Neuronal stem cell (in vitro differentiated cells): Measurements from ENCODE around the gene SPECC1.
A peak's percentile ranks its signal among the peaks of the same experiment; 100 is the strongest.

Experiments used
- DNase-seq: peaks from one replicate; pipeline ENCODE4 v3.0.0-alpha.2; 2013; ENCODE audit warnings: low spot score
- H2AFZ ChIP-seq: one replicate; pipeline ENCODE4 v1.6.1; 2013; ENCODE audit warnings: mild to moderate bottlenecking, low read length, inconsistent platforms
- H2AK5ac ChIP-seq: 2 replicates; pipeline ENCODE4 v1.6.1; 2013; ENCODE audit warnings: low read depth, mild to moderate bottlenecking, inconsistent platforms, low read length, moderate library complexity, mixed read lengths
- H2BK120ac ChIP-seq: 2 replicates; pipeline ENCODE4 v1.6.1; 2013; ENCODE audit warnings: low read depth, mild to moderate bottlenecking, inconsistent platforms, low read length, moderate library complexity, mixed read lengths
- H2BK12ac ChIP-seq: one replicate; pipeline ENCODE4 v1.6.1; 2013; ENCODE audit warnings: low read length, inconsistent platforms
- H2BK15ac ChIP-seq: 2 replicates; pipeline ENCODE4 v1.6.1; 2013; ENCODE audit warnings: mild to moderate bottlenecking, low read length, inconsistent platforms, mixed read lengths
- H2BK5ac ChIP-seq: one replicate; pipeline ENCODE4 v1.6.1; 2013; ENCODE audit warnings: inconsistent platforms, mild to moderate bottlenecking, low read length, moderate library complexity
- H3K14ac ChIP-seq: one replicate; pipeline ENCODE4 v1.6.1; 2013; ENCODE audit warnings: low read length, inconsistent platforms
- H3K18ac ChIP-seq: 2 replicates; pipeline ENCODE4 v1.6.1; 2013; ENCODE audit warnings: low read length, inconsistent platforms
- H3K23ac ChIP-seq: 2 replicates; pipeline ENCODE4 v1.6.1; 2013; ENCODE audit warnings: low read depth, mild to moderate bottlenecking, mixed read lengths, low read length, inconsistent platforms; ENCODE audit not compliant: poor library complexity
- H3K27ac ChIP-seq: replicated peaks from 3 replicates; pipeline ENCODE4 v1.5.1; 2013; ENCODE audit warnings: low read length, inconsistent platforms
- H3K27me3 ChIP-seq, 3 experiments: 2 replicates each; pipeline ENCODE4 v1.6.1; 2013; ENCODE audit warnings: low read length in 3 of 3, mild to moderate bottlenecking in 2 of 3, inconsistent platforms in 1 of 3, low read depth in 1 of 3, mixed read lengths in 1 of 3, moderate library complexity in 1 of 3; ENCODE audit not compliant: control insufficient read depth in 3 of 3, insufficient read depth in 3 of 3
- H3K36me3 ChIP-seq, 2 donors: replicated peaks in 1 of 2; 2 replicates each; pipeline ENCODE4 v1.6.1; 2013; ENCODE audit warnings: low read length in 2 of 2; ENCODE audit not compliant: control insufficient read depth in 2 of 2, insufficient read depth in 2 of 2
- H3K4ac ChIP-seq: 2 replicates; pipeline ENCODE4 v1.6.1; 2013; ENCODE audit warnings: inconsistent platforms, mild to moderate bottlenecking, low read length, moderate library complexity
- H3K4me1 ChIP-seq, 2 donors: 1 replicate in 1 of 2; 2 replicates in 1 of 2; pipeline ENCODE4 v1.6.1; 2013; ENCODE audit warnings: low read length in 2 of 2, low read depth in 1 of 2; ENCODE audit not compliant: control insufficient read depth in 2 of 2, insufficient read depth in 1 of 2
- H3K4me2 ChIP-seq: one replicate; pipeline ENCODE4 v1.6.1; 2013; ENCODE audit warnings: mild to moderate bottlenecking, low read length, inconsistent platforms; ENCODE audit not compliant: insufficient read depth, poor library complexity, severe bottlenecking
- H3K4me3 ChIP-seq, 2 donors: 2 replicates each; pipeline ENCODE4 v1.5.1; 2013; ENCODE audit warnings: low read length in 2 of 2, mild to moderate bottlenecking in 2 of 2, inconsistent platforms in 1 of 2, moderate library complexity in 1 of 2
- H3K79me1 ChIP-seq: one replicate; pipeline ENCODE4 v1.6.1; 2013; ENCODE audit warnings: low read depth, mild to moderate bottlenecking, inconsistent platforms, low read length, moderate library complexity
- H3K9ac ChIP-seq: one replicate; pipeline ENCODE4 v1.6.1; 2013; ENCODE audit warnings: mild to moderate bottlenecking, low read depth, low read length, inconsistent platforms; ENCODE audit not compliant: poor library complexity
- H3K9me3 ChIP-seq, 2 donors: replicated peaks in 1 of 2; 2 replicates each; pipeline versions ENCODE3 to v1.6.1; 2013; ENCODE audit warnings: low read length in 2 of 2, mild to moderate bottlenecking in 2 of 2, inconsistent platforms in 1 of 2, low read depth in 1 of 2, mixed read lengths in 1 of 2, moderate library complexity in 1 of 2; ENCODE audit not compliant: control insufficient read depth in 2 of 2, insufficient read depth in 1 of 2
- H4K8ac ChIP-seq: one replicate; pipeline ENCODE4 v1.6.1; 2013; ENCODE audit warnings: low read depth, mild to moderate bottlenecking, inconsistent platforms, low read length, moderate library complexity
- H4K91ac ChIP-seq: one replicate; pipeline ENCODE4 v1.6.1; 2013; ENCODE audit warnings: low read length, low read depth, mild to moderate bottlenecking, inconsistent platforms; ENCODE audit not compliant: poor library complexity
- WGBS, 2 donors: extraction: QIAGEN DNeasy Blood & Tissue Kit; methylation state at CpG; one replicate each; pipeline ENCODE4 v1.1.7; 2013; ENCODE audit warnings: missing lambda C conversion rate in 2 of 2, mixed read lengths in 1 of 2; ENCODE audit not compliant: insufficient read length in 2 of 2, insufficient replicate concordance in 1 of 2; ENCODE audit errors: extremely low coverage in 2 of 2; 5-methylcytosine and 5-hydroxymethylcytosine counted together

Gene SPECC1

GRCh38 chr17:20154286-20155000 lies 145.3 kb downstream of the SPECC1 start:
- H2BK12ac ChIP-seq, result no peak overlapping the region
- no CpG with 5 or more reads among the region's 11 CpGs for WGBS, 2 donors
- H3K14ac ChIP-seq, result no peak overlapping the region
- H2AFZ ChIP-seq, result no peak overlapping the region
- peaks cover 13% of the 10 kb centered on the region for H3K79me1 ChIP-seq
- H3K27me3 ChIP-seq, result peaks cover 0 to 25% (median 10%) of the 10 kb centered on the region in 3 experiments
- peaks cover 0 to 10% of the 10 kb centered on the region in 2 donors for H3K36me3 ChIP-seq
- no peak overlapping the region for H2BK5ac ChIP-seq
- no peak overlapping the region for H4K8ac ChIP-seq
- no peak overlapping the region for H2BK120ac ChIP-seq
- H3K27ac ChIP-seq, result no peak overlapping the region
- H3K4me3 ChIP-seq, result no peak overlapping the region
- no peak overlapping the region for H4K91ac ChIP-seq
- no peak overlapping the region for H3K9ac ChIP-seq
- H3K4ac ChIP-seq, result no peak overlapping the region
- H3K23ac ChIP-seq, result no peak overlapping the region
- H3K9me3 ChIP-seq, result no peaks in the 10 kb centered on the region
- no peak overlapping the region for H3K18ac ChIP-seq
- H3K4me2 ChIP-seq, result no peak overlapping the region
- peak overlapping the region; percentile 54 for H2AK5ac ChIP-seq
- no peak for DNase-seq
- H2BK15ac ChIP-seq, result no peak overlapping the region
- peaks cover 0 to 4% of the 10 kb centered on the region in 2 donors for H3K4me1 ChIP-seq

- Histone ChIP-seq H2BK5ac (peak overlapping the region; percentile 91), H3K27ac (peak overlapping the region; percentile 83), H4K91ac (no peak overlapping the region), H3K14ac (no peak overlapping the region), H3K23ac (peak overlapping the region; percentile 87), H2BK120ac (no peak overlapping the region), H3K4ac (no peak overlapping the region), H2BK12ac (no peak overlapping the region), H3K9ac (peak overlapping the region; percentile 93), H3K27me3 (peaks cover 0 to 25% (median 10%) of the 10 kb centered on the region in 3 experiments), H2AK5ac (peak overlapping the region; percentile 97), H2BK15ac (no peak overlapping the region), H3K4me3 (peak overlapping the region; percentile 51 to 94), H4K8ac (no peak overlapping the region), H3K18ac (peak overlapping the region; percentile 96), H2AFZ (peak overlapping the region; percentile 97), H3K4me1 (peaks cover 0 to 4% of the 10 kb centered on the region in 2 donors), H3K9me3 (no peaks in the 10 kb centered on the region), H3K4me2 (peak overlapping the region; percentile 80), H3K36me3 (peaks cover 0 to 10% of the 10 kb centered on the region in 2 donors), H3K79me1 (peaks cover 15% of the 10 kb centered on the region)
- no CpG with 5 or more reads among the region's 69 CpGs for WGBS, 2 donors
- peak; percentile 97 for DNase-seq
These were observed 146.4 kb downstream of the SPECC1 start for GRCh38 chr17:20155258-20156195.

- H3K9me3 ChIP-seq, result no peaks in the 10 kb centered on the region
- H2BK12ac ChIP-seq, result no peak overlapping the region
- peak; percentile 29 for DNase-seq
These were observed 147.2 kb downstream of the SPECC1 start for GRCh38 chr17:20156196-20157000.

More at GRCh38 chr17:20156196-20157000, 147.2 kb downstream of the SPECC1 start:
- H2AK5ac ChIP-seq, result peak overlapping the region; percentile 97
- H3K18ac ChIP-seq, result peak overlapping the region; percentile 96
- H3K23ac ChIP-seq, result peak overlapping the region; percentile 87
- H3K4me2 ChIP-seq, result peak overlapping the region; percentile 80
- peak overlapping the region; percentile 93 for H3K9ac ChIP-seq
- H4K8ac ChIP-seq, result no peak overlapping the region
- peak overlapping the region; percentile 11 for H3K4ac ChIP-seq
- H2BK120ac ChIP-seq, result no peak overlapping the region
- H2BK5ac ChIP-seq, result peak overlapping the region; percentile 91
- H2BK15ac ChIP-seq, result peak overlapping the region; percentile 86
- H3K36me3 ChIP-seq, result peaks cover 0 to 10% of the 10 kb centered on the region in 2 donors
- H3K79me1 ChIP-seq, result peaks cover 15% of the 10 kb centered on the region
- no peak overlapping the region for H3K14ac ChIP-seq
- H3K27me3 ChIP-seq, result peaks cover 0 to 25% (median 10%) of the 10 kb centered on the region in 3 experiments
- no CpG with 5 or more reads among the region's 72 CpGs for WGBS, 2 donors
- peak overlapping the region; percentile 97 for H2AFZ ChIP-seq
- H4K91ac ChIP-seq, result no peak overlapping the region
- H3K27ac ChIP-seq, result peak overlapping the region; percentile 83
- peak overlapping the region; percentile 51 to 94 for H3K4me3 ChIP-seq
- peaks cover 0 to 4% of the 10 kb centered on the region in 2 donors for H3K4me1 ChIP-seq
